22Rv1 (cell line): ENCODE measurements around the gene CENPV.
"Not testable (repeated sequence)": the region's sequence is repeated elsewhere in the genome, so short reads cannot be mapped to it uniquely, and the experiment has no call there.

Experiments
- CTCF ChIP-seq: fragments of 450-650 bp; IDR thresholded peaks from 2 replicates; pipeline ENCODE4 v1.5.1; 2017; ENCODE audit warnings: mild to moderate bottlenecking
- ZFX ChIP-seq: fragments of 450-650 bp; IDR thresholded peaks from 2 replicates; pipeline ENCODE4 v1.6.1; 2017; ENCODE audit warnings: antibody characterized with exemption, borderline replicate concordance

- TF ChIP-seq CTCF, ZFX: not testable (repeated sequence)
These were observed 42.6 kb upstream of the CENPV start for GRCh38 chr17:16395887-16396286.
